KG1 (cell line): ENCODE results near the gene TSHR.

Source experiments
- DNase-seq: peaks from one replicate; lab custom pipeline; 2025; lab: John Stamatoyannopoulos, UW

TSHR gene

DNA sequence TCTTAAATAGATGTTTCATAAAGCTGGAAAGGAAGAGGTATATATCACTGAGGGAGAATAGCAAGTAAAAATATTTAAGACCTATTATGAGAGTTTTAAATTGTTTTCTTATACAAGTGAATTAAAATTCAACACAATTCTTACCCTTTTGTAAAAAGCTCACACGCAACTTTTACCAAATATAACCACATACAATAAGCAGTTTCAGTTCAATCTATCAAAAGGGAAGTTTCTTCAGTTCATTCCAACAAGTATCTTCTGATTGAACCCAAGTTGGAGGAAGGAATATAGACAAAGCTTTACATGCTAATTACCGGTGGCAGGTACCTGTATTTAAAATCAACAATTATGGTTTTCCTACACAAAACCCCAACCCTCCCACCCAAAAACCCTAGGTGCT lies 224.2 kb downstream of the TSHR start:
- DNase-seq: no peak

DNA sequence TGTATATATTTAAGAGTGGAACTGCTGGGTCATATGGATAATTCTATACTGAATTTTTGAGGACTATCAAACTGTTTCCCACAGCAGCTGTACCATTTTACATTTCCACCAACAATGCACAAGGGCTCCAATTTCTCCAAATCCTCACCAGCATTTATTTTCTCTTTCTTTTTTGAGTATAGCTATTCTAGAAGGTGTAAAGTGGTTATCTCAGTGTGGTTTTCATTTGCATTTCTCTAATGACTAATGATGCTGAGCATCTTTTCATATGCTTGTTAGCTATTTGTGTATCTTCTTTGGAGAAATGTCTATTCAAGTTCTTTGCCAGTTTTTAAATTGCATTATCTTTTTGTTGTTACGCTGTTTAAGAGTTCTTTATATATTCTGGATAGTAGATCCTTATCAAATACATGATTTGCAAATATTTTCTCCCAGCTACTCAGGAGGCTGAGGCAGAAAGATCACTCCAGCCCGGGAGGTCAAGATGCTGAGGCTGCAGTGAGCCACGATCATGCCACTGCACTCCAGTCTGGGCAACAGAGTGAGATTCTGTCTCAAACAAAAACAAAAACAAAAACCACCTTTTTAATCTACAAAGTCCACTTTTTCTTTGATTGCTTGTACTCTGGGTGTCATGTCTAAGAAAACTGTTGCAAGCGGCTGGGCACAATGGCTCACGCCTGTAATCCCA lies 232.6 kb downstream of the TSHR start:
- no peak for DNase-seq

DNA sequence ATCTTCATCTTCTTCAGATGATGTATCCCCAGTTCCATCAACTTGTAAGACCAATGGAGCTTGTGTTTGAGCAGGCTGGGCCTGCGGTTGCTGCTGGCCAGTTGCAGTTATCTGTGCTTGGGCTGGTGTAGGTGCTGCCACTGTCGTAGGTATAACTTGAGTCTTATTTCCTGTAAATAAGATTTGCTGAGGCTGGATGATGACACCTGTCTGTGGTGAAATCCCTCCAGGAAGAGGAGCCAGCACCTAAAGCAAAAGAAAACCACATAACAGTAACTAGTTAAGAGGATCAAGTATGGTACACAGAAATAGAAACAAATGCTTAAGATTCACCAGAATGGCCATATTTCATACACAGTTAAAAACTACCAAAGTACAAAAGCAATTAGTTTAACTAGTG lies 237.2 kb downstream of the TSHR start:
- no peak for DNase-seq

- DNase-seq: no peak
Measured at GRCh38 chr14:81193924-81194633, 238.7 kb downstream of the TSHR start.
